Liver (tissue), 9 donors: Measurements from ENCODE around the gene CMTM8. TPM values are rescaled to one million over a fixed set of nuclear protein-coding genes. Genes with fewer than 3 reads are reported as not detected.

Experiments
- DNase-seq: peaks from one replicate; pipeline ENCODE4 v3.0.0-alpha.2; 2017; ENCODE audit warnings: low spot score
- H3K27ac ChIP-seq, 2 donors: one replicate each; pipeline ENCODE4 v1.7.0; 2013; ENCODE audit warnings: inconsistent platforms in 2 of 2, low read length in 2 of 2, control low read depth in 1 of 2, low read depth in 1 of 2, mild to moderate bottlenecking in 1 of 2
- H3K27me3 ChIP-seq, 4 donors: one replicate each; pipeline versions ENCODE4 v1.6.1 to v1.7.0; 2013; ENCODE audit warnings: low read length in 3 of 4, inconsistent platforms in 1 of 4, mild to moderate bottlenecking in 1 of 4, moderate library complexity in 1 of 4; ENCODE audit not compliant: control insufficient read depth in 4 of 4, insufficient read depth in 4 of 4
- H3K36me3 ChIP-seq, 4 donors: one replicate each; pipeline versions ENCODE4 v1.6.1 to v1.7.0; 2013; ENCODE audit warnings: low read length in 3 of 4, mild to moderate bottlenecking in 3 of 4, low read depth in 1 of 4, moderate library complexity in 1 of 4; ENCODE audit not compliant: control insufficient read depth in 4 of 4, insufficient read depth in 3 of 4
- H3K4me1 ChIP-seq, 4 donors: one replicate each; pipeline versions ENCODE4 v1.6.1 to v1.7.0; 2013; ENCODE audit warnings: low read length in 3 of 4, mild to moderate bottlenecking in 3 of 4, moderate library complexity in 1 of 4; ENCODE audit not compliant: control insufficient read depth in 4 of 4, insufficient read depth in 4 of 4
- H3K4me3 ChIP-seq, 3 donors: one replicate each; pipeline versions ENCODE4 v1.6.1 to v1.7.0; 2013; ENCODE audit warnings: low read length in 3 of 3, control low read depth in 1 of 3, low read depth in 1 of 3, mild to moderate bottlenecking in 1 of 3
- H3K9ac ChIP-seq, 2 donors: one replicate each; pipeline ENCODE4 v1.7.0; 2013; ENCODE audit warnings: low read length in 2 of 2, mild to moderate bottlenecking in 2 of 2, moderate library complexity in 2 of 2, control low read depth in 1 of 2, low read depth in 1 of 2
- H3K9me3 ChIP-seq, 4 donors: one replicate each; pipeline versions ENCODE4 v1.6.1 to v1.7.0; 2013; ENCODE audit warnings: low read length in 3 of 4; ENCODE audit not compliant: control insufficient read depth in 4 of 4
- CTCF ChIP-seq: fragments of 150-350 bp; IDR thresholded peaks from 2 replicates; pipeline ENCODE4 v1.5.1; 2017; ENCODE audit warnings: improper control_type of control experiment, low read depth, low read length; ENCODE audit not compliant: missing input control
- EGR1 ChIP-seq, 2 donors: IDR thresholded peaks; 2 replicates each; pipeline ENCODE4 v1.6.1; 2016 to 2018; ENCODE audit warnings: antibody characterized with exemption in 2 of 2, low read depth in 2 of 2
- FOXA1 ChIP-seq: IDR thresholded peaks from 2 replicates; pipeline ENCODE4 v1.6.1; 2016; ENCODE audit warnings: antibody characterized with exemption
- HNF4A ChIP-seq, 2 donors: conservative IDR thresholded peaks; 2 replicates each; pipeline ENCODE4 v1.6.1; 2016; ENCODE audit warnings: antibody characterized with exemption in 2 of 2, mild to moderate bottlenecking in 2 of 2
- HNF4G ChIP-seq: IDR thresholded peaks from 2 replicates; pipeline ENCODE4 v1.6.1; 2016; ENCODE audit warnings: antibody characterized with exemption
- JUND ChIP-seq, 2 donors: IDR thresholded peaks; 2 replicates each; pipeline ENCODE4 v1.6.1; 2016; ENCODE audit warnings: antibody characterized with exemption in 2 of 2
- REST ChIP-seq: IDR thresholded peaks from 2 replicates; pipeline ENCODE4 v1.6.1; 2016; ENCODE audit warnings: antibody characterized with exemption, mild to moderate bottlenecking
- RXRA ChIP-seq, 2 donors: IDR thresholded peaks; 2 replicates each; pipeline ENCODE4 v1.6.1; 2017 to 2018; ENCODE audit warnings: antibody characterized with exemption in 2 of 2, mild to moderate bottlenecking in 1 of 2
- SP1 ChIP-seq: IDR thresholded peaks from 2 replicates; pipeline ENCODE4 v1.6.1; 2018; ENCODE audit warnings: antibody characterized with exemption, mild to moderate bottlenecking
- TAF1 ChIP-seq: conservative IDR thresholded peaks from 2 replicates; pipeline ENCODE4 v1.6.1; 2016; ENCODE audit warnings: antibody characterized with exemption, mild to moderate bottlenecking
- WGBS: extraction: QIAGEN DNeasy Blood & Tissue Kit; methylation state at CpG from one replicate; pipeline ENCODE4 v1.1.7; 2013; 5-methylcytosine and 5-hydroxymethylcytosine counted together
- polyA plus RNA-seq, 2 donors: library from polyadenylated mRNA; stranded (reverse) in 1 of 2; unstranded in 1 of 2; fragments of 200-250 nt in 1 of 2; fragments of >200 nt in 1 of 2; fragmentation: Nextera tagmentation in 1 of 2; extraction: Ambion mirVana in 1 of 2; gene quantifications; one replicate each; pipeline versions ENCODE4 v1.2.1 to v1.2.3, GENCODE V29; 2013 to 2015
- total RNA-seq, 2 donors: library from RNA; depleted of rRNA; stranded (reverse); fragments of >200 nt; gene quantifications; one replicate each; pipeline ENCODE4 v1.2.3, GENCODE V29; 2014
- donor health status: healthy.
- donor health status: healthy.
- donor health status: healthy.
- donor health status: healthy.
- donor health status: healthy.

CMTM8 gene
- total and polyA plus RNA-seq, 4 donors, result 4.3 to 44.6 (median 12.5) TPM

- H3K36me3 ChIP-seq, result no peaks in the 10 kb centered on the region
- H3K27ac ChIP-seq, result no peak overlapping the region
- no peaks in the 10 kb centered on the region for H3K4me1 ChIP-seq
- no peaks in the 10 kb centered on the region for H3K27me3 ChIP-seq
- 84% methylated on average over 1 of the region's 1 CpG for WGBS
- no peak overlapping the region for H3K9ac ChIP-seq
- no peaks in the 10 kb centered on the region for H3K9me3 ChIP-seq
- TF ChIP-seq HNF4G (no peak), JUND (IDR thresholded peaks at IDR 0.05) (no peak), EGR1 (IDR thresholded peaks at IDR 0.05; ENCODE audit: low read depth in 2 of 2) (no peak), FOXA1 (no peak), CTCF (no peak)
- H3K4me3 ChIP-seq, result no peak overlapping the region
- DNase-seq, result no peak
These were observed 35.8 kb downstream of the CMTM8 start for GRCh38 chr3:32274306-32274705.

- H3K9ac ChIP-seq, result no peak overlapping the region
- TF ChIP-seq SP1 (no peak), EGR1 (IDR thresholded peaks at IDR 0.05; ENCODE audit: low read depth in 2 of 2) (no peak), FOXA1 (no peak), HNF4A (conservative IDR thresholded peaks at IDR 0.05) (no peak), JUND (IDR thresholded peaks at IDR 0.05) (no peak), TAF1 (no peak)
- no peak for DNase-seq
- no peak overlapping the region for H3K4me3 ChIP-seq
- H3K27ac ChIP-seq, result no peak overlapping the region
- no peaks in the 10 kb centered on the region for H3K4me1 ChIP-seq
- H3K9me3 ChIP-seq, result no peaks in the 10 kb centered on the region
- no peaks in the 10 kb centered on the region for H3K27me3 ChIP-seq
- WGBS, result 97% methylated on average over 4 of the region's 4 CpGs
- no peaks in the 10 kb centered on the region for H3K36me3 ChIP-seq
These were observed 37.0 kb downstream of the CMTM8 start for GRCh38 chr3:32275506-32275905.

GRCh38 chr3:32276279-32276841 is 37.9 kb downstream of the CMTM8 start:
- no peak for TF ChIP-seq REST
- TF ChIP-seq RXRA (IDR thresholded peaks at IDR 0.05), result no peak
- TF ChIP-seq SP1, result no peak
- Histone ChIP-seq H3K9me3 (no peaks in the 10 kb centered on the region), H3K36me3 (no peaks in the 10 kb centered on the region), H3K4me1 (no peaks in the 10 kb centered on the region), H3K27ac (no peak overlapping the region), H3K4me3 (no peak overlapping the region), H3K9ac (no peak overlapping the region), H3K27me3 (no peaks in the 10 kb centered on the region)
- no peak for DNase-seq
- 70% methylated on average over 4 of the region's 4 CpGs for WGBS
